Ishikawa (cell line): Measurements from ENCODE around the gene TM7SF3.
A peak's percentile ranks its signal among the peaks of the same experiment; 100 is the strongest.

ENCODE experiments used
- CEBPB ChIP-seq: IDR thresholded peaks from 2 replicates; pipeline ENCODE4 v1.6.1; 2012
- CREB1 ChIP-seq: IDR thresholded peaks from 2 replicates; pipeline ENCODE4 v1.6.1; 2012; ENCODE audit warnings: low read depth
- EGR1 ChIP-seq: IDR thresholded peaks from 2 replicates; pipeline ENCODE4 v1.6.1; 2012
- EP300 ChIP-seq: IDR thresholded peaks from 2 replicates; pipeline ENCODE4 v1.6.1; 2012; ENCODE audit warnings: borderline replicate concordance
- FOXM1 ChIP-seq: IDR thresholded peaks from 2 replicates; pipeline ENCODE4 v1.6.1; 2012; ENCODE audit warnings: low read depth, borderline replicate concordance
- MAX ChIP-seq: IDR thresholded peaks from 2 replicates; pipeline ENCODE4 v1.6.1; 2012
- NFIC ChIP-seq: IDR thresholded peaks from 2 replicates; pipeline ENCODE4 v1.6.1; 2012
- RAD21 ChIP-seq: IDR thresholded peaks from 2 replicates; pipeline ENCODE4 v1.6.1; 2012; ENCODE audit warnings: low read depth
- REST ChIP-seq: IDR thresholded peaks from 2 replicates; pipeline ENCODE4 v1.6.1; 2012; ENCODE audit warnings: low read depth, mild to moderate bottlenecking
- TAF1 ChIP-seq: IDR thresholded peaks from 2 replicates; pipeline ENCODE4 v1.6.1; 2012; ENCODE audit warnings: low read depth, mild to moderate bottlenecking
- TCF12 ChIP-seq: IDR thresholded peaks from 2 replicates; pipeline ENCODE4 v1.6.1; 2012; ENCODE audit warnings: low read depth
- TEAD4 ChIP-seq: IDR thresholded peaks from 2 replicates; pipeline ENCODE4 v1.6.1; 2012
- USF1 ChIP-seq: IDR thresholded peaks from 2 replicates; pipeline ENCODE4 v1.6.1; 2012
- YY1 ChIP-seq: IDR thresholded peaks from 2 replicates; pipeline ENCODE4 v1.6.1; 2012; ENCODE audit warnings: low read depth
- ZBTB7A ChIP-seq: IDR thresholded peaks from 2 replicates; pipeline ENCODE4 v1.6.1; 2012; ENCODE audit warnings: low read depth

Gene TM7SF3

GRCh38 chr12:27057543-27057942 lies 43.4 kb upstream of the TM7SF3 start:
- TF ChIP-seq TAF1 (no peak), CREB1 (no peak), TCF12 (no peak), USF1 (no peak)

- no peak for TF ChIP-seq EGR1
- TF ChIP-seq TCF12 = no peak
- TF ChIP-seq CREB1 = no peak
- no peak for TF ChIP-seq TAF1
- TF ChIP-seq NFIC = no peak
These were observed 41.8 kb upstream of the TM7SF3 start for GRCh38 chr12:27055966-27056365.

- TF ChIP-seq CREB1 = no peak
- TF ChIP-seq TAF1 = no peak
- no peak for TF ChIP-seq EP300
- TF ChIP-seq MAX = no peak
- TF ChIP-seq ZBTB7A = no peak
- TF ChIP-seq FOXM1 = no peak
- no peak for TF ChIP-seq CEBPB
- TF ChIP-seq TEAD4 = no peak
- no peak for TF ChIP-seq YY1
- TF ChIP-seq RAD21 = no peak
- TF ChIP-seq USF1 = no peak
- no peak for TF ChIP-seq TCF12
- TF ChIP-seq EGR1 = no peak
These were observed 38.6 kb upstream of the TM7SF3 start for GRCh38 chr12:27052742-27053141.

- TF ChIP-seq CEBPB = no peak
- no peak for TF ChIP-seq EP300
- TF ChIP-seq TEAD4 = no peak
- no peak for TF ChIP-seq MAX
- no peak for TF ChIP-seq FOXM1
- no peak for TF ChIP-seq CREB1
- no peak for TF ChIP-seq ZBTB7A
These were observed 38.0 kb upstream of the TM7SF3 start for GRCh38 chr12:27052176-27052575.

- TF ChIP-seq EGR1 = no peak
- TF ChIP-seq USF1 = 0 out of 2 replicates have a peak, but pooled peaks have one; percentile 6
- TF ChIP-seq NFIC = peak; percentile 53; the same call in 1 of the 2 replicates
- TF ChIP-seq MAX = no peak; the same call in 1 of the 2 replicates
These were observed 34.9 kb upstream of the TM7SF3 start for GRCh38 chr12:27048822-27049752.

GRCh38 chr12:27034607-27035293 lies 20.6 kb upstream of the TM7SF3 start:
- TF ChIP-seq TCF12 = no peak
- no peak for TF ChIP-seq YY1
- TF ChIP-seq EP300 = no peak

GRCh38 chr12:27032679-27033078 lies 18.5 kb upstream of the TM7SF3 start:
- TF ChIP-seq USF1 (no peak), TAF1 (no peak), FOXM1 (no peak), TCF12 (no peak), TEAD4 (no peak)

GRCh38 chr12:27031531-27031930 lies 17.3 kb upstream of the TM7SF3 start:
- TF ChIP-seq RAD21 (no peak), FOXM1 (no peak), CREB1 (no peak), ZBTB7A (no peak), TAF1 (no peak), REST (no peak), USF1 (no peak), YY1 (no peak), EP300 (no peak), NFIC (no peak), MAX (no peak), CEBPB (no peak), TEAD4 (no peak), TCF12 (no peak), EGR1 (no peak)
